Activated CD4-positive, alpha-beta T cell treated with anti-CD3 and anti-CD28 coated beads, Interleukin-2, amount 50 U/mL, for 4 hours (primary cell): ENCODE results near the gene RAB3C.
"Not testable (repeated sequence)": the region's sequence is repeated elsewhere in the genome, so short reads cannot be mapped to it uniquely, and the experiment has no call there.

Experiments used
- DNase-seq, 2 experiments: peaks; one replicate each; pipeline ENCODE4 v3.0.0-alpha.2; 2020

RAB3C gene, protein sequence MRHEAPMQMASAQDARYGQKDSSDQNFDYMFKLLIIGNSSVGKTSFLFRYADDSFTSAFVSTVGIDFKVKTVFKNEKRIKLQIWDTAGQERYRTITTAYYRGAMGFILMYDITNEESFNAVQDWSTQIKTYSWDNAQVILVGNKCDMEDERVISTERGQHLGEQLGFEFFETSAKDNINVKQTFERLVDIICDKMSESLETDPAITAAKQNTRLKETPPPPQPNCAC

GRCh38 chr5:58582803-58583491 is at the start of gene RAB3C:
Gene RAB3C, plus strand, starts transcription at chr5:58583075. Its CDS starts 134 bp downstream, at chr5:58583209.
- no peak for DNase-seq

GRCh38 chr5:58541935-58542334 is 40.9 kb upstream of the RAB3C start:
- DNase-seq = not testable (repeated sequence)

DNA sequence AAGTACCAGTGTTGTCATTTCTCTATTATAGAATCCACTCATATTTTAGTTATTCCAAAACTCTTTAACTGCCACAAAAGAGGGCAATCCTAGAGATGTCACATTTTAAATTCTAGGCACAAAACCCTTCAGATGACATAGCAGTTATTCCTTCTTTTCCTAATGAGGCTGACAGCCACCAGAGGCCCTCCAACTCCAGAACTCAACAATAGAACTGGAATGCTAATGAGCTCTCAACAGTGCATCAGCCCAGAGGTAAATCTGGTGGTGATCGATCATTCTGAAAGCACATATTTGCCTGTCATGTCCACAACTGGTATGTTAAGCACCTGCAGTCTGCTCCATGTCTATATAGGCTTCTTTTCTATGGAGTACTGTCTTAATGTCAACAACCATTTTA is 40.2 kb upstream of the RAB3C start:
- no peak for DNase-seq

- DNase-seq = no peak
Measured at GRCh38 chr5:58543723-58544122, 39.2 kb upstream of the RAB3C start.

DNA sequence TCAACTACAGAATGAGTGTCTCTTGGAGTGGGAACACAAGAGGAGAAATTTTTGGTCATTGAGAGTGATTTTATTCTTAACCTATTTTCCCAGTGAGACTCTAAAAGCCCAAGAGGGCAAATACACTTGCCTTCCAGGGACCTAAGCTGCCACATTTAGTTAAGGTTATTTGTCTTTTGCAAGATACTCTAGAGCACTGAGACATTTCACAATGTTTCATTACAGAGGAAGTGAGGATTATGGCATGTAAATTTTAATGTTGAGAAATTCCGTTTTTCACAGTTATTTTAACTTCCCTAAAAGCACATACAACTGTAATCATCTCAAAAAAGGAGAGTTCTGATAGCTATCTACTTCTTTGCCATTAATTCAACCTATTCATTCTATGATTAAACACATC is 38.7 kb upstream of the RAB3C start:
- no peak for DNase-seq

- no peak for DNase-seq
Measured at GRCh38 chr5:58544926-58545325, 37.9 kb upstream of the RAB3C start.

- no peak for DNase-seq
Measured at GRCh38 chr5:58545912-58546311, 37.0 kb upstream of the RAB3C start.

GRCh38 chr5:58548068-58548467 is 34.8 kb upstream of the RAB3C start:
- no peak for DNase-seq

DNA sequence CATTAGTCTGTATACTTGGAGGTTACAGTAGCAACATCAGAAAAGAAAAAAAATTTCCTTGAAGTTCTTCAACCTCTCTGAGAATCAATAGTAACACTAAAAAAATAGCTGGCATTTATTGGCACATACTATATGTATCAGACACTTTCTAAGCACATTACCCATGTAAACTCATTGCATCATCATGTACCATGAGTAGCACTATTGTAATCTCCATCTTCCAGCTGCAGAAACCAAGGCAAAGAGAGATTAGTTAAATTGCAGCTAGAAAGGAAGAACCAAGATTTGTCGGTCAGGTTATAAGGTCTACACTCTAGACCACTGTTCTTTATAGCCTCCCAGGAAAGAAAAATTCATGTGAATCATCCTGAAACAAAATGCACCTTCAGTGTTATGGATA is 31.4 kb upstream of the RAB3C start:
- DNase-seq = no peak

DNA sequence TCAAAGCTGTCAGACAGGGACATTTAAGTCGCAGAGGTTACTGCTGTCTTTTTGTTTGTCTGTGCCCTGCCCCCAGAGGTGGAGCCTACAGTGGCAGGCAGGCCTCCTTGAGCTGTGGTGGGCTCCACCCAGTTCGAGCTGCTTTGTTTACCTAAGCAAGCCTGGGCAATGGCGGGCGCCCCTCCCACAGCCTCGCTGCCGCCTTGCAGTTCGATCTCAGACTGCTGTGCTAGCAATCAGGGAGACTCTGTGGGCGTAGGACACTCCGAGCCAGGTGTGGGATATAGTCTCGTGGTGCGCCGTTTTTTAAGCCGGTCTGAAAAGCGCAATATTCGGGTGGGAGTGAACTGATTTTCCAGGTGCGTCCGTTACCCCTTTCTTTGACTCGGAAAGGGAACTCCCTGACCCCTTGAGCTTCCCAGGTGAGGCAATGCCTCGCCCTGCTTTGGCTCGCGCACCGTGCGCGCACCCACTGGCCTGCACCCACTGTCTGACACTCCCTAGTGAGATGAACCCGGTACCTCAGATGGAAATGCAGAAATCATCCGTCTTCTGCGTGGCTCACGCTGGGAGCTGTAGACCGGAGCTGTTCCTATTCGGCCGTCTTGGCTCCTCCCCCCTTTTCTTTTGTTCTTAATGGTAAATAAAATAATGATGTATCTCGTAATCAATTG is 25.1 kb upstream of the RAB3C start:
- DNase-seq = not testable (repeated sequence)

DNA sequence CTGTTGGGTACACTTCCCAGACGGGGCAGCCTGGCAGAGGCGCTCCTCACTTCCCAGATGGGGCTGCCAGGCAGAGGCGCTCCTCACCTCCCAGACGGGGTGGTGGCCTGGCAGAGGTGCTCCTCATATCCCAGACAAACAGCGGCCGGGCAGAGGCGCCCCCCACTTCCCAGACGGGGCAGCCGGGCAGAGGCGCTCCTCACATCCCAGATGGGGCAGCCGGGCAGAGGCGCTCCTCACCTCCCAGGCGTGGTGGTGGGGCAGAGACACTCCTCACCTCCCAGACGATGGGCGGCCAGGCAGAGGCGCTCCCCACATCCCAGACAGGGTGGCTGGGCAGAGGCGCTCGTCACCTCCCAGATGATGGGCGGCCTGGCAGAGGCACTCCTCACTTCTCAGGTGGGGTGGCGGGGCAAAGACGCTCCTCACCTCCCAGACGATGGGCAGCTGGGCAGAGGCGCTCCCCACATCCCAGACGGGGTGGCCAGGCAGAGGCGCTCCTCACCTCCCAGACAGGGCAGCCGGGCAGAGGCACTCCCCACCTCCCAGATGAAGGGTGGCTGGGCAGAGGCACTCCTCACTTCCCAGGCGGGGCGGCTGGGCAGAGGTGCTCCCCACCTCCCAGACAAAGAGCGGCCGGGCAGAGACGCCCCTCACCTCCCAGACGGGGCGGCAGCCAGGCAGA is 19.7 kb upstream of the RAB3C start:
- DNase-seq = not testable (repeated sequence)

DNA sequence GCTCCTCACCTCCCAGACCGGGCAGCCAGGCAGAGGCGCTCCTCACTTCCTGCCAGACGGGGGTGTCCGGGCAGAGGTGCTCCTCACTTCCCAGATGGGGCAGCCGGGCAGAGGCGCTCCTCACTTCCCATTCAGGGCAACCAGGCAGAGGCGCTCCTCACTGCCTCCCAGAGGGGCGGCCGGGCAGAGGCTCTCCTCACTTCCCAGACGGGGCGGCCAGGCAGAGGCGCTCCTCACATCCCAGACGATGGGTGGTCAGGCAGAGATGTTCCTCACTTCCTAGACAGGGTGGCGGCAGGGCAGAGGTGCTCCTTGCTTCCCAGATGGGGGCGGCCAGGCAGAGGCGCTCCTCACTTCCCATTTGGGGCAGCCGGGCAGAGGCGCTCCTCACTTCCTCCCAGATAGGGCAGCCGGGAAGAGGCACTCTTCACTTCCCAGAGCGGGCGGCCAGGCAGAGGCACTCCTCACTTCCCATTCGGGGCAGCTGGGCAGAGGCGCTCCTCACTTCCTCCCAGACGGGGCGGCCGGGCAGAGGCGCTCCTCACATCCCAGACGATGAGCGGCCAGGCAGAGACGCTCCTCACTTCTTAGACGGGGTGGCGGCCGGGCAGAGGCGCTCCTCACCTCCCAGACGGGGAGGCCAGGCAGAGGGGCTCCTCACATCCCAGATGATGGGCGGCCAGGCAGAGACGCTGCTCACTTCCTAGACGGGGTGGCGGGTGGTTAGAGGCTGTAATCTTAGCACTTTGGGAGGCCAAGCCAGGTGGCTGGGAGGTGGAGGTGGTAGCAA is 18.6 kb upstream of the RAB3C start:
- DNase-seq = not testable (repeated sequence)

DNA sequence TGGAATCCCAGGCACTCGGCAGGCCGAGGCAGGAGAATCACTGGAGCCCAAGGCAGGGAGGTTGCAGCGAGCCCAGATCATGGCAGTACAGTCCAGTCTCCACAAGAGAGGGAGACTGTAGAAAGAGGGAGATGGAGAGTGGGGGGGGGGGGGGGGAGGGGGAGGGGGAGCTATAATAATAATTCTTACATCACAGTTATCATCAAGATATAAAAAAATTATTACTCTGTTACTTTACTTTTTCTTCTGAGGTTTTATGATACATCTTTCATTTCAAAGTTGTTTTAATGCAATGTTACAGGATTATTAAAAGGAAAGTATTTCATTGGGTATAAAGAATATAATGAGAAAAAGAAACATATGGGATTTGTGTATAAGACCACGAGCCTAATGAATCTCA is 17.8 kb upstream of the RAB3C start:
- no peak for DNase-seq

- no peak for DNase-seq
Measured at GRCh38 chr5:58571501-58571900, 11.4 kb upstream of the RAB3C start.

- not testable (repeated sequence) for DNase-seq
Measured at GRCh38 chr5:58572973-58573372, 9.9 kb upstream of the RAB3C start.

- DNase-seq = no peak
Measured at GRCh38 chr5:58579781-58580180, 3.1 kb upstream of the RAB3C start.

DNA sequence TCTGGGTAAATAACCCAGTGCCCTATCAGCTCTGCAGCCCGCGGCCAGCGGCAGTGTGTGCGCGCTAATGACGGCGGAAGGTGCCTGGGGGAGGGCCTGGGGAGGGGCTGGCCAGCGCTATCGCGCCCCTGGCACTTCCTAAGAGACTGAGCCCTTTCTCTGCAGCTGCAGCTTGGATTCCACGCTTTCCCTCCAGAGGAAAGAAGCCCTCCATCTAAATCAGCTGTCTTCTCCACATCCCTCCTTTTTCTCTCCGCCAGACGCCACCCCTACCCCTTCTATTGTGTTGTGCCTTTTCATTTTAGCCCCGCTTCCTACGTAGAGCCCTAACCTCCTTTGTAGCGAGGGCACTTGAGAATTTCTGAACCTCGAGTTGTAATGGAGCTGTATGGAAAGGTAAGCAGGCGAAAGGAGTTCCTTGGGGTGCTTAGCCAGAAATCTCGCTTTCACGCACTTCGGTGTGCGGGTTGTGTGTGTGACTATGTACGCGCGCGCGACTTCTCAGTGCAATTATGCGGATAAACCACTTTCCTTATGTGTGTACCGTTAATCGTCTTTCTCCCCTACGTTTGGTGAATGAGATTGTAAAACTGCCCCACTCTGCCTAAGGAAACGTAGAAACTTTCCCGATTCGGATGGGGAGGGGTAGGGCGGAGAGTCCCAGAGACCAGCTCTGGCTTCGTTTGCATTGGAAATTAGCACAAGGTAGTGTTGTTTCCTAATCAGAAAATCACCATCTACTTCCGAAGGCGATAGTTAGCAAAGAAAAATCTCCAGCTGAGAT is 664 bp upstream of the RAB3C start:
- DNase-seq = no peak

DNA sequence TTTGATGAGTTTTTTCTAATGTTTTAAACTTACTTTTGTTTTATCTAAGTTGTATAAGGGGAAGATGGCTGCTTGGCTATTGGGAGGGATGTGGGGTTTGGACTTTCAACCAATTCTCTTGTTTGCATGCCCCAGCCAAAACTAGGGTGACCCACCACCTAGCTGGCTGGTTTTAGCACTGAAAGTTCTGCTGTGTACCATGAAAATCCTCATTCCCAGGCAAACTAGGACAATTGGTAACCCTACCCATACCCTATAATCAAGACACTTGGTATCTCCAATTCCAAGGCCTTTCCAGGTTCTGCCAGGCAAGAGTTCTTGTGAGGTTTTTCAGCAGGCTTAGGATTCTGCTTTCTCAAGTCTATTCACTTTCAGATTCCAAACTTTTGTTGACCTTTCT is 13.1 kb downstream of the RAB3C start:
- DNase-seq = no peak

DNA sequence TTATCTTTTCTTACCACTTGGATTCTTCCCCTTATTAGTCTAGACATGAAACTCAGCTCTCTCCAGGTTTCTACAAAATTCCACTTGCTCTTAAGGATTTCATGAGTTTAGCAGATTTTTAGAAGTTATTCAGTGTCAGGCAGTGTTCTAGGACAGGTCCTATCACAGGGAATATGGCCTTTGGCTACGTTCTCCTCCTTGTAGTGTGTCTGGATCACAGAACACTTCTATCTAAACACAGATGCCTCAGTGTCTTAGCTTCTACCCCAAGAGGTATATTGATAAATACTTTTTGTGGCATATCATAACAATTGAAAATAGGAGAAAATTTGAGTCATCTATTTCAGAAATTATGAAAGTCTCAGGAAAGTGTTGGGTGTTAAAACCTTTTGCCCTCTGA is 15.6 kb downstream of the RAB3C start:
- no peak for DNase-seq

DNA sequence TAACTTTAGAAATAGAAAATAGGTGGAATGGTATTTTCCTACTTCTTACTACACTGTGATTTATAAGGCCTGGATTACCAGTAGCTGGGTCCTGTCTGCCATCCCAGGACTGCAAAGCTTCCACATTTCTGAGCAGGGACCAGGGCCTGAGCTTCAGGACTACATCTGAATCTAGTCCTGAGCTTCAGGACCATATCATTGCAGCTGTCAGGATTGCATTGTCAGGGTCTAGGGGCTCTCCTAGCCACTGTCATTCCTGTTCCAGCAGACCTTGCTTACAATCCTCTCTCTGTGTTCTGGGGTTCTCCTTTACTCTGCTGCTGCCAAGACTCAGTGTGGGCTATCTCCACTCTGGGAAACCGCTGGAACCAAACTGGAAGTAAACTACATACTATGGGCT is 16.3 kb downstream of the RAB3C start:
- DNase-seq = no peak

- DNase-seq = not testable (repeated sequence)
Measured at GRCh38 chr5:58600613-58601012, 17.7 kb downstream of the RAB3C start.

GRCh38 chr5:58602889-58603288 is 20.0 kb downstream of the RAB3C start:
- DNase-seq = not testable (repeated sequence)
